Measurements from ENCODE around the gene PPP2R2D.
A peak's percentile ranks its signal among the peaks of the same experiment; 100 is the strongest.

PPP2R2D gene

GRCh38 chr10:131943021-131943814 lies 42.4 kb downstream of the PPP2R2D start:
- peaks cover 22% of the 10 kb centered on the region for H3K36me3 ChIP-seq (ENCODE audit: control insufficient read depth, insufficient read depth, low read length)
- H3K27me3 ChIP-seq (replicated peaks; ENCODE audit: control insufficient read depth, insufficient read depth, low read length): no peaks in the 10 kb centered on the region
- H3K4me3 ChIP-seq (replicated peaks; ENCODE audit: low read depth, low read length): no peak overlapping the region
- DNase-seq (ENCODE audit: extremely low read depth, insufficient read length): no peak
- peak; percentile 38 for TF ChIP-seq CTCF (IDR thresholded peaks at IDR 0.05; ENCODE audit: insufficient read depth, low read length, poor library complexity, severe bottlenecking)

DNA sequence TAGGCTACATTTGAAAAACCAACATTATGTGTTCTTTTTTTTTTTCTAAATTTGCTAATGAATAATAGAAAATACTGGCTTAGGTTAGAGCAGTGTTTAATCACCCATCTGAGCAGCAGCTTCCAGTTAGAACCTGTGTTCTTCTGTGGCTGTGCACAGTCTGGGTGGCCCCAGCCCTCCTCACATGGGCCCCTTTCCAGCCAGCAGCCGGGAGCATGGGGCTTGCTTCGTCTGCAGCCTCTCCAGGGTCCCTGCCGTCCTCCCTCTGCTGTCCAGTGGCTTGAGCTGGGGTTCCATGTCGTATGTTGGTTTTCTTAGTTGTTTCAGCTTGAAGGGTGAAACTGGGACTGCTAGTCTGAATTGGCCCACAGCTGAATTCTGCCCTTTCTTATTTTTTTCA lies 43.6 kb downstream of the PPP2R2D start:
- no peak for DNase-seq (ENCODE audit: extremely low read depth, insufficient read length)
- H3K36me3 ChIP-seq (ENCODE audit: control insufficient read depth, insufficient read depth, low read length): peaks cover 31% of the 10 kb centered on the region
- no peak for TF ChIP-seq CTCF (IDR thresholded peaks at IDR 0.05; ENCODE audit: insufficient read depth, low read length, poor library complexity, severe bottlenecking)
- H3K4me3 ChIP-seq (replicated peaks; ENCODE audit: low read depth, low read length): no peak overlapping the region
- no peaks in the 10 kb centered on the region for H3K27me3 ChIP-seq (replicated peaks; ENCODE audit: control insufficient read depth, insufficient read depth, low read length)

DNA sequence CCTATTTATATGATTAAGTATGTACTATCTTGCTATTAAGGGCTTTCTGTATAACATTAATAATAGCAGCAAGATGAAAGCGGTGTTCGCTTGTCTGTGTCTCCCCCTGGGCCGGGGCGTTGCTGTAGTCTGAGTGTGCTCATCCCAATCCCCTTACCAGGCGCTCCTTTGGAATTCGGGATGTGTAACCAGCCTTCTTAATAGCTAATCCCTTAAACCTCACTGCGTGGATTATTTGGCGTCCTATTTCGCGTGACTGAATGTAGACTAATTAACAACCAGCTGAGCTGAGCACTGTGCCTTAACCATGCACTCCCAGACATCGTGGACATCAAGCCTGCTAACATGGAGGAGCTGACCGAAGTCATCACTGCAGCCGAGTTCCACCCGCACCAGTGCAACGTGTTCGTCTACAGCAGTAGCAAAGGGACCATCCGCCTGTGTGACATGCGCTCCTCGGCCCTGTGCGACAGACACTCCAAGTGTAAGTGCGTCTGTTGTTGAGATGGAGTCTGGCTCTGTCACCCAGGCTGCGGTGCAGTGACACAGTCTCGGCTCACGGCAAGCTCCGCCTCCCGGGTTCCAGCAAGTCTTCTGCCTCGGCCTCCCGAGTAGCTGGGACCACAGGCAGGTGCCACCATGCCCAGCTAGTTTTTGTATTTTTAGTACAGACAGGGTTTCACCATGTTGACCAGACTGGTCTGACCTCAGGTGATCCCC lies 44.3 kb downstream of the PPP2R2D start:
- Histone ChIP-seq H3K4me3 (replicated peaks; ENCODE audit: low read depth, low read length) (no peak overlapping the region), H3K36me3 (ENCODE audit: control insufficient read depth, insufficient read depth, low read length) (peaks cover 32% of the 10 kb centered on the region)
- no peak for TF ChIP-seq CTCF (IDR thresholded peaks at IDR 0.05; ENCODE audit: insufficient read depth, low read length, poor library complexity, severe bottlenecking)

DNA sequence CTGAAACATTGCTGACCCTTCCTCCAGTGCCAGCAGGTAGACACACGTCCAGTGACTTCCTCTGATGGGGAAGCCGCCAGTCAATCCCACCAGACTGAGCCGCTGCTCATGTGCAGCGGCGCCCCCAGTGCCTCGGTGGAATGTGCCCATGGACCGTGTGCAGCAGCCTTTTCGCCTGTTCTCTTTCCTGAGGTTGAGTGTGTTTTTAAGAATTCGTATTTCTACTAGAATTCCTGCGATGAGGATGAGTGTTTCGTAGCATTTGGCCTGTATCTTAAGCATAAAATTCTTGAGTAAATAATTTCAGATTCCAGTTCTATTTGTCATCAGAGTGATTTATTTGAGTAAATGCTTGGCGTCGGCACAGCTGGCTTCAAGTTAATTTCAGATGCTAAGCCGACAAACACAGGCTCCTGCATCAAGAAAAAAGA lies 45.5 kb downstream of the PPP2R2D start:
- no peaks in the 10 kb centered on the region for H3K27me3 ChIP-seq (replicated peaks; ENCODE audit: control insufficient read depth, insufficient read depth, low read length)
- TF ChIP-seq CTCF (IDR thresholded peaks at IDR 0.05; ENCODE audit: insufficient read depth, low read length, poor library complexity, severe bottlenecking): no peak
- H3K36me3 ChIP-seq (ENCODE audit: control insufficient read depth, insufficient read depth, low read length): peaks cover 33% of the 10 kb centered on the region
- H3K4me3 ChIP-seq (replicated peaks; ENCODE audit: low read depth, low read length): no peak overlapping the region
- DNase-seq (ENCODE audit: extremely low read depth, insufficient read length): no peak

More for the DNA sequence above, 44.3 kb downstream of the PPP2R2D start:
- no peak for DNase-seq (ENCODE audit: extremely low read depth, insufficient read length)
- H3K27me3 ChIP-seq (replicated peaks; ENCODE audit: control insufficient read depth, insufficient read depth, low read length): no peaks in the 10 kb centered on the region

DNA sequence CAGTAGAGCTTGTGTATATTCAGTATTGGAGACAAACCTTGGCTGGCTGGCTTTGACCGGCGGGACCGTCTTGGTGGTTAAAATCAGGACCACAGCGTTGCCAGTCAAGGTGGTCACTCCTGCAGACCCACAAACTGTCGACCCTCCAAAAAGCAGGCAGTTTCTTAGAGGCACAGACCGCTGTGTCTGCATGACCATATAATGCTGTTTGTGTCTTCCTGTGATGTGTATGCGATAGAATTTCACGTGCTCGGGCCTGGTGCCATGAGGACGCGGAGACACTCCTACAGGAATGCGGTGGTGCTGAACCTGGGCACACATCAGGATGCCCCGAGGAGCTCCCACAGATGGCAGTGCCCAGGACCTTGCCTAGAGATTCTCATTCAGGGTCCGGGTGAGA lies 46.1 kb downstream of the PPP2R2D start:
- no peak for DNase-seq (ENCODE audit: extremely low read depth, insufficient read length)
- Histone ChIP-seq H3K36me3 (ENCODE audit: control insufficient read depth, insufficient read depth, low read length) (peaks cover 33% of the 10 kb centered on the region), H3K27me3 (replicated peaks; ENCODE audit: control insufficient read depth, insufficient read depth, low read length) (no peaks in the 10 kb centered on the region), H3K4me3 (replicated peaks; ENCODE audit: low read depth, low read length) (no peak overlapping the region)
- no peak for TF ChIP-seq CTCF (IDR thresholded peaks at IDR 0.05; ENCODE audit: insufficient read depth, low read length, poor library complexity, severe bottlenecking)

All from GM06990 (cell line).